ENCODE measurements around the gene ZNF730. TPM values are rescaled to one million over a fixed set of nuclear protein-coding genes. Genes with fewer than 3 reads are reported as not detected.
"Not testable (repeated sequence)": the region's sequence is repeated elsewhere in the genome, so short reads cannot be mapped to it uniquely, and the experiment has no call there.

The ZNF730 gene
- total and polyA plus RNA-seq, 8 donors, result 0.15 to 1.7 TPM; not detected in 6

GRCh38 chr19:23075031-23075733, 41.6 kb upstream of the ZNF730 start:
- DNase-seq, result peak in 1 of 2 donors; percentile 95
- Histone ChIP-seq H3K36me3 (no peaks in the 10 kb centered on the region), H3K4me3 (peak overlapping the region; percentile 44 to 61 (median 55)), H3K9me3 (peaks cover 0 to 67% (median 49%) of the 10 kb centered on the region in 4 donors), H3K27me3 (peaks cover 0 to 28% (median 6%) of the 10 kb centered on the region in 3 donors), H3K27ac (peak overlapping the region in 2 of 5 donors; percentile 19 to 64), H3K4me1 (peaks cover 0 to 26% (median 13%) of the 10 kb centered on the region in 4 donors)
- intact Hi-C loops (cut with DNase I; ENCODE audit: low total_unique reads), result no loop called here
- WGBS, 5 donors, result 2 to 7% (median 4%) methylated on average over 16 to 48 of the region's 48 CpGs
- TF ChIP-seq POLR2A (IDR thresholded peaks at IDR 0.05) (no peak), EP300 (IDR thresholded peaks at IDR 0.05) (no peak), POLR2AphosphoS5 (IDR thresholded peaks at IDR 0.05) (no peak), CTCF (IDR thresholded peaks at IDR 0.05) (no peak)

- H3K27ac ChIP-seq; H3K36me3 ChIP-seq; intact Hi-C loops (cut with DNase I; ENCODE audit: low total_unique reads); DNase-seq; H3K4me3 ChIP-seq: not testable (repeated sequence)
- peaks cover 0 to 12% (median 6%) of the 10 kb centered on the region in 4 donors for H3K4me1 ChIP-seq
- H3K27me3 ChIP-seq, result peaks cover 0 to 14% (median 0%) of the 10 kb centered on the region in 3 donors
- WGBS, 5 donors, result 45 to 92% (median 65%) methylated on average over 2 of the region's 2 CpGs
- peaks cover 0 to 74% (median 44%) of the 10 kb centered on the region in 4 donors for H3K9me3 ChIP-seq
These were observed 39.0 kb upstream of the ZNF730 start for GRCh38 chr19:23077776-23078175.

DNA sequence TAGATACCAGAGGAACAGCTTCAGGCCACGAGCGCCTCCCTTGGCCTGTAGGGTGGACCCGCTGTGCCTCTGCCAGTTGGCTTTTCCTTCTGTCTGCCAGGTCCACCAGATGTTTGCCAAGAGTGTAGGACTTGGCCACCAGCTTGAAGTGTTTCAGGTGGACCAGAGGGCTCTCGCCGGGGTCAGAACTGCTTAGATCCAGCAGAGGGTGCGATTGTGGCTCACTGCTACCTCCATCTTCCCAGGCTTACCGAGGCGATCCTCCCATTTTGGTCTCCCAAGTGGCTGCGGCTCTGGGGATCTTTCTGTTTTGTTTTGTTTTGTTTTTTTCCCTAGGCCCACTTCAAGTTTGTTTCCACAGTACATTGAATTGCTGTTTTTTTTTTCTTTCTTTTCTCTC, 23.0 kb upstream of the ZNF730 start:
- Histone ChIP-seq H3K36me3 (peaks cover 0 to 6% (median 0%) of the 10 kb centered on the region in 4 donors), H3K27me3 (no peaks in the 10 kb centered on the region), H3K4me1 (no peaks in the 10 kb centered on the region), H3K9me3 (peaks cover 2 to 98% (median 60%) of the 10 kb centered on the region in 4 donors), H3K4me3 (no peak overlapping the region), H3K27ac (no peak overlapping the region)
- no peak for DNase-seq
- TF ChIP-seq POLR2AphosphoS5 (IDR thresholded peaks at IDR 0.05), result no peak
- TF ChIP-seq POLR2A (IDR thresholded peaks at IDR 0.05), result no peak
- TF ChIP-seq EP300 (IDR thresholded peaks at IDR 0.05), result no peak
- TF ChIP-seq CTCF (IDR thresholded peaks at IDR 0.05), result no peak
- 84 to 98% (median 94%) methylated on average over 9 of the region's 9 CpGs for WGBS, 5 donors
- intact Hi-C loops (cut with DNase I; ENCODE audit: low total_unique reads), result no loop called here

GRCh38 chr19:23095418-23095817, 21.4 kb upstream of the ZNF730 start:
- no peaks in the 10 kb centered on the region for H3K27me3 ChIP-seq
- WGBS, 5 donors, result 58 to 89% (median 67%) methylated on average over 1 of the region's 1 CpG
- H3K4me1 ChIP-seq, result no peaks in the 10 kb centered on the region
- H3K36me3 ChIP-seq, result peaks cover 0 to 13% (median 0%) of the 10 kb centered on the region in 4 donors
- TF ChIP-seq EP300 (IDR thresholded peaks at IDR 0.05) (no peak), POLR2AphosphoS5 (IDR thresholded peaks at IDR 0.05) (no peak), CTCF (IDR thresholded peaks at IDR 0.05) (no peak), POLR2A (IDR thresholded peaks at IDR 0.05) (no peak)
- H3K4me3 ChIP-seq, result no peak overlapping the region
- intact Hi-C loops (cut with DNase I; ENCODE audit: low total_unique reads), result no loop called here
- no peak overlapping the region for H3K27ac ChIP-seq
- H3K9me3 ChIP-seq, result peaks cover 0 to 93% (median 56%) of the 10 kb centered on the region in 4 donors
- DNase-seq, result no peak

DNA sequence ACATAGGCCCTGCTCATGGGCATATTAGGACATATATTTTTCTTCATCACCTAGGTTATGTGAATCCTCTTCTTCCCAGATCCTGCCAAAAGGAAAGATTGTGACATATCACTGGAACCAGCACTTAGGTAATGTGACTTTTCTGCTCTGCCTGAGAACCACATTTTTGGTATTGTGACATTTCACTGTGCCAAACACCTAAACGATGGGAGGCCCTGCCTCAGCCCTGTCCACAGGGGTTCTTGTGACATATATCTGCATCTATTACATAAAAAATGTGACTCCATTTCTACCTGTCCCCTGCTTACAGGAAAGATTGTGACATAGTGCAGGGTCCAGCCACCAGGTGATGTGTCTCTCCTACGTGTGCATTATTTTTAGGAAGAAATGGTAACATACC, 18.5 kb upstream of the ZNF730 start:
- 76 to 92% (median 84%) methylated on average over 2 of the region's 2 CpGs for WGBS, 5 donors
- no peak overlapping the region for H3K27ac ChIP-seq
- no peak overlapping the region for H3K4me3 ChIP-seq
- peaks cover 0 to 13% (median 0%) of the 10 kb centered on the region in 4 donors for H3K36me3 ChIP-seq
- intact Hi-C loops (cut with DNase I; ENCODE audit: low total_unique reads), result no loop called here
- no peaks in the 10 kb centered on the region for H3K4me1 ChIP-seq
- H3K9me3 ChIP-seq, result peaks cover 0 to 81% (median 34%) of the 10 kb centered on the region in 4 donors
- TF ChIP-seq CTCF (IDR thresholded peaks at IDR 0.05) (no peak), EP300 (IDR thresholded peaks at IDR 0.05) (no peak), POLR2AphosphoS5 (IDR thresholded peaks at IDR 0.05) (no peak), POLR2A (IDR thresholded peaks at IDR 0.05) (no peak)
- DNase-seq, result no peak
- H3K27me3 ChIP-seq, result no peaks in the 10 kb centered on the region

Measured in stomach (tissue), 9 donors.